NK-92 (cell line): ENCODE results near the gene RND2.
"Not testable (repeated sequence)": the region's sequence is repeated elsewhere in the genome, so short reads cannot be mapped to it uniquely, and the experiment has no call there.

Experiments used
- DNase-seq: peaks from one replicate; lab custom pipeline; 2025; ENCODE audit not compliant: unreplicated experiment; lab: John Stamatoyannopoulos, UW

Gene RND2

GRCh38 chr17:43025766-43026537 is 921 bp downstream of the RND2 start:
- DNase-seq = no peak

DNA sequence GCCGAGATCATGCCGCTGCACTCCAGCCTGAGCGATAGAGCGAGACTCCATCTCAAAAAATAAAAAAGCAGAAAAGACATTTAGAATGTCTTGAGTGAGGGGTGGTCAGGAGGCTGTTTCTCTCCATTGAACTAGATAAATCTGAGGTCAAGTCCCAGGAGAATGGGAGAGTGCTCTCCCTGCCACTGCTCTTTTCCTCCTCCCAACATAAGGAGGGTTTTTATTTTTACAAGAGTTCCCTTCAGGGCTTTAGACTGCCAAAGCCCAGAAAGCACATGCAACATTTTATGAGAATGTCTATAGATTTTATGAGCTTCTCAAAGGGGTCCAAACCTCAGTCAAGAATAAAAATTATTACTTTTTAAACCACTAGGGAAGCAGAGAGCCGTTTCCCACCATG is 1.6 kb downstream of the RND2 start:
- no peak for DNase-seq

DNA sequence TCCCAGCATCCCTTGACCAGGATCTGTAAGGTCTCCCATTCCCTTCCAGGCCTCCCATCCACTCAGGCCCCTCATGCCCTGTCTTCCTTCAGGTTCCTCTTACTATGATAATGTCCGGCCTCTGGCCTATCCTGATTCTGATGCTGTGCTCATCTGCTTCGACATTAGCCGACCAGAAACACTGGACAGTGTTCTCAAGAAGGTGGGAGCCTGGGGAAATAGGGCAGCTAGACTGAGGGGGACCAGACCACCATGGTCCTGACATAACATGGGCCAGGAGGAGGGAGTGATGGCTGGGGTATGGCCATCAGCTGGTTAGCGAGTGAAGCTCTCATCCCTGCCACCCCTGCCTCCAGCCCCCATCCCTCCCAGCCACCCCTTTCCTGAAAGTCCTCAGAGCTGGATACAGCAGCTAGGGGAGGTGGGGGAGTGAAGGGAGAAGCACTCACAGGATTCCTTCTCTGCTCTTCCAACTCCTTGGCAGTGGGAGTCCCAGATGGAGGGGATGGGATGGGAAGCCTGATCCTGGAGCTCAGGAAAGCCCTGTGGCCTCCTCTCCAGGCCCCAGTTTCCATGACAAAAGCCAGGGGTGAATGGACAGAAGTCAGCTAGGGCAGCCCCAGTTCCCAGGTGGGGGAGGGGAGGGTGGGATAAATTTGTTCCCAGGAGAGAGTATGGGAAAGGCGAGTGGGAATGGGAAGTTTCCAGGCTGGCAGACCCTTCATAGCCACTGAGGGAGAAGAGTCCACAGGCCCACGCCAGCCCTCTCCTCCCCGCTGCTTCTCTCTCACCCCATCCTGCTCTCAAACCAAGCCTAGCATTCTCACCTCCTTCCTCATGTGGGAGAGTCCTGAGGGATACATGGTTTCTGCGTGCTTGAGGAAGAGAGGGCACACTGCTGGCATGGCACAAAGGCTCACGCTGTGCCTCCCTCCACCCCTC is 2.3 kb downstream of the RND2 start:
- DNase-seq = no peak

DNA sequence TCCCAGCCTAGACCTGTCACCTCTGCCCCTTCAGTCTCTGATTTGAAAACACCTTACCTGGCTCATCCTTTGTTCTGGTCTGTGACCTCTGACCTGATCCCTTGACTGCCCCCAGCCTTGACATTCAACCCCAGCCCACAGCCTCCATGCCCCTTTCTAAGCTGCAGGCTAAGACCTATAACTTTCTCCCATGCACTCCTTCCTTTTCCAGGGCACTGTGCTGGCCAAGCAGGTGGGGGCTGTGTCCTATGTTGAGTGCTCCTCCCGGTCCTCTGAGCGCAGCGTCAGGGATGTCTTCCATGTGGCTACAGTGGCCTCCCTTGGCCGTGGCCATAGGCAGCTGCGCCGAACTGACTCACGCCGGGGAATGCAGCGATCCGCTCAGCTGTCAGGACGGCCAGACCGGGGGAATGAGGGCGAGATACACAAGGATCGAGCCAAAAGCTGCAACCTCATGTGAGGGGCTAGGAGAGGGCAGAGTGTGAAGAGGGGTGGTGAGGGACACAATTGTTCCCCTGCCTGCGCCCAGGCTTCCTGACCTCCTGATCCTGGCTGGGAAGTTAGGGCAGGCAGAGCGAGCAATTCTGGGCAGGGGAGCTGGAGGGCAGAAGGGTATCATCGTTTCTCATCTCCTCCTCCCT is 3.3 kb downstream of the RND2 start:
- DNase-seq = no peak

DNA sequence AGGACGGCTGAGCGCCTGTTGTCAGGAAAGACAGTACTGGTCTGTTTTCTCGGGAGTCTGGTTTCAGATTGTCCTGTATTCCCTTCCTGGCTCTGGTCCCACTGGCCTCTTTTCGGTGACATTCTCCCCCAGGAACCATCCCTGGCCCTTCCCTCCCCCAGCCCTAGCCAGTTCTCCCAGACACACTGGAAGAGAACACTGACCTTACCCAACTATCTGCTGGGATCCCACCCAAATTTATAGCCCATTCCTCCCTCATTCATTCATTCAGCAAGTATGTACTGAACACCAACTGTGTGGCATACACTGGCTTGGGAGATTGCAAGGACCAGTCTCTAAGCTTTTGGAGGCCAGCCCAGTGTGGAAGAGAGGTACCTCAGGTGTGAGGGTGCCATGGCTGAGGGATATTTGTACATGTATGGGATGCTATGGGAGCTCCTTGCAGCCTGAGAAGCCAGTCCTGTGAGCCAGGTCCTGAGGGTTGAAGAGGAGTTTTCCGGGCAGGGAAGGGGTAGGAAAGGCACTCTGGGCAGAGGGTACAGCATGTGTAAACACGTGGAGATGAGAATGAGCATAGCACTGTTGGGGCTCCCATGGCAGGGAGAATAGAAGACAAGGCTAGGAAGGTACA is 5.2 kb downstream of the RND2 start:
- no peak for DNase-seq

- DNase-seq = no peak
Measured at GRCh38 chr17:43031666-43032065, 6.6 kb downstream of the RND2 start.

GRCh38 chr17:43033948-43034881 is 9.2 kb downstream of the RND2 start:
- no peak for DNase-seq

DNA sequence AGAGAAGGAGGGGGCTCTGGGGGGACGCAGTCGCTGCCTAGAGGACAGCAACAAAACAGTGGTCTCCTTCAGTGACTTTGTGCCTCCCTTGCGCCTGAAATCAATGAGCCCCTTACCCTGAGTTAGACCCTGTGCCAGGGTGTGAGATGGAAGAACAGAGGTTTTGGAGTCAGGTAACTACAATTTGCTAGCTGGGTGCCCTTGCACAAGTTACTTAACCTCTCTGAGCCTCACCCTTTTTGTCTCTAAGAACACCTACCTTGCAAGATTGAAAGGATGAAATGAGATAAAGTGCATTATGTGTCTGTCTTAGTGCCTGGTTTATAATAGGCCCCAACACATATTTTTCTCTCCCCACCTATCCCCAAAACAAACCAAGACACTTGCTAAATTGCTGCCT is 9.9 kb downstream of the RND2 start:
- no peak for DNase-seq

- DNase-seq = no peak
Measured at GRCh38 chr17:43039646-43040045, 14.6 kb downstream of the RND2 start.

DNA sequence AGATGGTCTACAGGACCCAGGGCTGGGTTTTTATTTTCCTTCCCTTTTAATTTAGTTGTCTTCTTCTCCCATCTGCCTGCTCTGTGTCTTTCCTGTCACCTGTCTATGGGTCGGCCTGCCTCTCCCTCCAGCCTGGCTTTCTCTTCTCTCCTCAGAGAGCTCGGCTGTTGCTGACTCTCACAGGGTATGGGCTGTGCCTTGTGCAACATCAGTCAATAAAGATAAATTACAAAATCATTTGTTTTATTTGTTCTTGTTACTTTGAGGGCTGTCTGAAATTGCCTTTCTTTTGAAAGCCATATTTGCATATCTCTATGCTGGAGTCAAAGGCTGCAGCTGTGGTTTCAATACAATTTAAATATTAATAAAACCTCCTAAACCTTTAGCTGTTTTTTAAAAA is 15.6 kb downstream of the RND2 start:
- DNase-seq = no peak

GRCh38 chr17:43042025-43042628 is 17.1 kb downstream of the RND2 start:
- no peak for DNase-seq

DNA sequence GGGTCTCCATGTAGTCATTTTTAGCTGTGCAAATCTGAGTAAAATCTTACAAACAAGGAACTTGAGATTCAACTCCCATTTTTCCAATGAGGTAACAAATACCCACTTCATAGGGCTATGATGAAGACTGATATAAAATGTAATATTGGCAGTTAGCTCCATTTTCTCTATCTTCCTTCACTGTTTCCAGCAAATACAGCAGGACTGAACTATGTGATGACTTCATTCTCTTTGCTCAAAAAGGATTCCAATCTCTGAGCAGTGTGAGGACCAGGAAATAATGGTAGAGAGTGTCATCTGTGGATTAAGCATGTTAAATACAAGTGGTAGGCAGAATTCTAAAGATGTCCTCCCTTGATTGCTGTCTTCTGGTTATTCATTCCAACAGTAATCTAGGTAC is 18.3 kb downstream of the RND2 start:
- DNase-seq = no peak

GRCh38 chr17:43044024-43044423 is 19.0 kb downstream of the RND2 start:
- DNase-seq = no peak

- no peak for DNase-seq
Measured at GRCh38 chr17:43051969-43052368, 26.9 kb downstream of the RND2 start.

DNA sequence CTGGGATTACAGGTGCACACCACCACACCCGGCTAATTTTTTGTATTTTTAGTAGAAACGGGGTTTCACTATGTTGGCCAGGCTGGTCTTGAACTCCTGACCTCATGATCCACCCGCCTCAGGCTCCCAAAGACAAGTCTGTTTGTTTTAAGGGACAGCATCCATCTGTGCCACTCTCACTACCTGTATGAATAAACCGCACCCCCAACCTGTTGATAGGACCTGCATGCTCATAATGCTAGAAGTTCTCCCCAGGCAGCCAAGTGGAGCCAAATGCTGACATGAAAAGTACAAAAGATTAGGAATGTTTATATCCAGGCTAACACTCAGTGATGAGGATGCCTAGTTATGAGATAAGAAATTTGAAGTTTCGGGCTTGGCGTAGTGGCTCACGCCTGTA is 28.0 kb downstream of the RND2 start:
- not testable (repeated sequence) for DNase-seq

DNA sequence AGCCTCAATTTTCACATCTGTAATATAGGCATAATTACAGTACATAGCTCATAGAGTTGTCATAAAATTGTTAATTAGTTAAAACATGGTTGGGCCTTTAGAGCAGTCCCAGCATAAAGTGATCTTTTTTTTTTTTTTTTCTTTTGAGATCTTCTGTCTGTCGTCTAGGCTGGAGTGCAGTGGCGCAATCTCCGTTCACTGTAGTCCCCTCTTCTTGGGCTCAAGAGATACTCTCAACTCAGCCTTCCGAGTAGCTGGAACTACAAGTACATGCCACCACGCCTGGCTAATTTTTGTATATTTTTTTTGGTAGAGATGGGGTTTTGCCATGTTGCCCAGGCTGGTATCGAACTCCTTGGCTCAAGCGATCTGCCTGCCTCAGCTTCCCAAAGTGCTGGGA is 31.0 kb downstream of the RND2 start:
- DNase-seq = no peak

- DNase-seq = no peak
Measured at GRCh38 chr17:43062984-43063638, 38.1 kb downstream of the RND2 start.

DNA sequence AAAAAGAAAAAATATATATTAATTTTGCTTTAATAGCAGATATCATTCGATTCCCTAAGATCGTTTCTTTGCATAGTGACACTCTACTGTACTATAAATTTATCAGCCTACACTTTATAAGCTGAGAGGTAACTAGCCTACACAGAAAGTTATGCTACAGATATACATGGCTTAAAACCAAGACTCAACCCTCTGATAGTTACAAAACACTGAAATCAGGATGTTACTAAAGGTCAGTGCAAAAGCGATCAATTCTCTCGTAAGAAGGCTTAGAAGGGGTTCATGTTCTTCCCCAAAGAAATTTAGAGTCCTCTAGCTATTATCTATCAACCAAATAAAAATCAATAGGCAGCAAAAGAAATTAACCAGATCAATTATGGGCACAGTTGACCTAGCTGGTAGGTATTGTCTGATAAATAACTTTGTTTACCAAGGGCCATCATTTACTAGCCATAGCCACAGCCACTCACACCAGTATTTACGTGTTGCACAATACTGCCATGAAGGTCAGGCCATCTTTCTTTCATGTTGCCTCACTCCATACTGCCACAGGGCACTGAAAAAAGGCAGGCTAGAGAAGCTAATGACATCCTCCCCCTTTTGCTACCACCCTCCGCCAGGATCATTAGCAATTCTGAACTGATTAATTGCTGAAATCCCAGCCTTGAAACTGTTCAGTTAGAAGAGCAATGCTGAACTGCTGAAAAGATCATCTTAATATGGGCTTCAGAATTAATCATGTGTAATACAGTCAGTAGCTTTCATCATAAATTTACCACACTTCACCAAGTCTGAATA is 43.7 kb downstream of the RND2 start:
- DNase-seq = no peak
